ENCODE data around the gene IGLL5.

GRCh38 chr22:22854466-22854865, 33.1 kb upstream of the IGLL5 start:
- TF ChIP-seq CTCF (IDR thresholded peaks at IDR 0.05) = no peak
- TF ChIP-seq POLR2A (IDR thresholded peaks at IDR 0.05) = no peak

Data from stomach (tissue), 4 donors.